Calu3 (cell line): ENCODE results near the gene LTBP2. TPM values are rescaled to one million over a fixed set of nuclear protein-coding genes. Genes with fewer than 3 reads are reported as not detected.
A peak's percentile ranks its signal among the peaks of the same experiment; 100 is the strongest.

Source experiments
- BruUV-seq: library from RNA; stranded (reverse); fragments of 400-500 nt; replicated peaks from 2 replicates; lab custom pipeline; 2021; lab: Mats Ljungman, UMichigan
- CTCF ChIA-PET: fragments of 300-600 bp; sonication (Branson Sonifier 250); formaldehyde crosslinking; loops from one replicate; lab custom pipeline; 2022; ENCODE audit warnings: antibody characterized with exemption; lab: Charles Lee
- DNase-seq: peaks from one replicate; pipeline ENCODE4 v3.0.0; 2022
- H3K27ac Mint-ChIP-seq: one replicate; pipeline ENCODE4 v1.8.0; 2022; ENCODE audit warnings: mixed read lengths; ENCODE audit not compliant: unreplicated experiment
- H3K27me3 Mint-ChIP-seq: one replicate; pipeline ENCODE4 v1.8.0; 2022; ENCODE audit warnings: mixed read lengths; ENCODE audit not compliant: unreplicated experiment
- H3K36me3 Mint-ChIP-seq: one replicate; pipeline ENCODE4 v1.8.0; 2022; ENCODE audit warnings: mild to moderate bottlenecking, moderate library complexity, mixed read lengths; ENCODE audit not compliant: insufficient read depth, unreplicated experiment
- H3K4me1 Mint-ChIP-seq: one replicate; pipeline ENCODE4 v1.8.0; 2022; ENCODE audit warnings: mild to moderate bottlenecking, low read depth, mixed read lengths; ENCODE audit not compliant: unreplicated experiment
- H3K4me3 Mint-ChIP-seq: one replicate; pipeline ENCODE4 v1.8.0; 2022; ENCODE audit warnings: mild to moderate bottlenecking, low read depth, moderate library complexity, mixed read lengths; ENCODE audit not compliant: unreplicated experiment
- H3K9me3 Mint-ChIP-seq: one replicate; pipeline ENCODE4 v1.8.0; 2022; ENCODE audit warnings: low read depth, mixed read lengths; ENCODE audit not compliant: unreplicated experiment
- intact Hi-C: fragments of 100-400 bp; cut with micrococcal nuclease; formaldehyde crosslinking; loops from one replicate; pipeline ENCODE4 v1.10.0; 2022; ENCODE audit not compliant: unreplicated experiment
- total RNA-seq: library from RNA; stranded (reverse); gene quantifications from 2 replicates; pipeline ENCODE4 v1.2.3, GENCODE V29; 2022
- TF ChIP-seq, protein P1 (sequence below): fragments of 200-600 bp; IDR thresholded peaks from one replicate; pipeline ENCODE4 v1.8.0; 2022; ENCODE audit warnings: antibody characterized with exemption; ENCODE audit not compliant: unreplicated experiment

Gene LTBP2
- total RNA-seq, 1 experiment from 2014 or later = 4.3 TPM

DNA sequence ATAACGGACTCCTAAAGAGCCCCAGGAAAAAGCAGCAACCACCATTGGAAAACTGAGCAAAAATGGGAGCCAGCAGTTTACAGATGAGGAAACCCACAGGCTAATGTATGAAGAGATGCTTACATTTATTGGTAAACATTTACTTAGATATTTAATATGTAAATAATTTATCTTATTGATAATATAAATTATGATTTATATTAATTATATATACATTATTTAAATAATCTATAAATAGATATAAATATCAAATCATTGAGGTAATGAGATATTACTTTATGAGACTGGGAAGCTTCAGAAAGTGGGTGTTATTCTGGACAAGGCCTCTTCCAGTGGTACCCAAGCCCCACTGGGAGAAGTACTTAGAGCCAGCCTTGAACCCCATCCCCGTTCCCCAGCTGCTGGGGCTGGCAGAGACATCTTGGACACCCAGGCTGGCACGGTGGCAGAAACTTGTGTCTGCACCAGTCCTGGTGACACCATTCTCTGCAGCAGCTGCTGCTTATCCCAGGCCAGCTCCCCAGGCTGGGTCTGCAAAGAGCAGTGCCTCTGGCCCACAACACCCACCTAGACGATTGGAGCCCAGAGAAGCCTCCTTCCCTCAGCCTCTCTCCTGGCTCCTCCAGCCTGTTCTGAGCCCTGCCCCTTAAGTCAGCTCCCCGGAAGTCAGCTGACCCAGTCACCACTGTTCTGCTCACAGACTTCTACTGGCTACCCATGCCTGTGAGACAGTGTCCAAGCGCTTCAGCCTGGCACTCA lies 92.5 kb downstream of the LTBP2 start:
- Mint-ChIP-seq H3K27ac (no peak overlapping the region), H3K4me1 (no peaks in the 10 kb centered on the region), H3K9me3 (no peaks in the 10 kb centered on the region), H3K36me3 (no peaks in the 10 kb centered on the region), H3K4me3 (no peak overlapping the region), H3K27me3 (no peaks in the 10 kb centered on the region)
- TF ChIP-seq, protein P1, sequence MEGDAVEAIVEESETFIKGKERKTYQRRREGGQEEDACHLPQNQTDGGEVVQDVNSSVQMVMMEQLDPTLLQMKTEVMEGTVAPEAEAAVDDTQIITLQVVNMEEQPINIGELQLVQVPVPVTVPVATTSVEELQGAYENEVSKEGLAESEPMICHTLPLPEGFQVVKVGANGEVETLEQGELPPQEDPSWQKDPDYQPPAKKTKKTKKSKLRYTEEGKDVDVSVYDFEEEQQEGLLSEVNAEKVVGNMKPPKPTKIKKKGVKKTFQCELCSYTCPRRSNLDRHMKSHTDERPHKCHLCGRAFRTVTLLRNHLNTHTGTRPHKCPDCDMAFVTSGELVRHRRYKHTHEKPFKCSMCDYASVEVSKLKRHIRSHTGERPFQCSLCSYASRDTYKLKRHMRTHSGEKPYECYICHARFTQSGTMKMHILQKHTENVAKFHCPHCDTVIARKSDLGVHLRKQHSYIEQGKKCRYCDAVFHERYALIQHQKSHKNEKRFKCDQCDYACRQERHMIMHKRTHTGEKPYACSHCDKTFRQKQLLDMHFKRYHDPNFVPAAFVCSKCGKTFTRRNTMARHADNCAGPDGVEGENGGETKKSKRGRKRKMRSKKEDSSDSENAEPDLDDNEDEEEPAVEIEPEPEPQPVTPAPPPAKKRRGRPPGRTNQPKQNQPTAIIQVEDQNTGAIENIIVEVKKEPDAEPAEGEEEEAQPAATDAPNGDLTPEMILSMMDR = no peak
- intact Hi-C loops = no loop called here
- CTCF ChIA-PET = interaction anchor here (0.5 kb wide), 1 partner anchor 18 kb away, joined by 5 read pairs; no protein-coding TSS in a partner anchor
- no TSS peak for BruUV-seq
- no peak for DNase-seq

DNA sequence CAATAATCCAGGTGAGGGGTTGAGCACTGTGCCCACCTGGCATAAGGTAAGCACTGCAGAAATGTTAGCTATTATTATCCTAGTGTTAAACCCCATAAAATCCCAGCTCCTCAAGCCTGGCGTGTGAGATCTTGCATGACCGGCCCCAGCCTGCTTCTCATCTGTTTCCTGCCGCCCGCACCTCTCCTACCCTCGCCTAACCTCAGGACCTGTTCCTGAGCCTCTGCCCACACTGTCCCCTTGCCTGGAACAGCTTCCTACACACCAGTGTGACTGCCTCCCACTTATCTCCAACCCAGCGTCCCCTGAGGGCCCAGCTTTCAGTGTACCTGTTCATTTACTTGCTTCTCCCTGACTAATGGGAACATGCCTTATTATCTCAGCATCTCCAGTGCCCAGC lies 93.8 kb downstream of the LTBP2 start:
- CTCF ChIA-PET = no interaction called here
- Mint-ChIP-seq H3K4me3 (no peak overlapping the region), H3K36me3 (no peaks in the 10 kb centered on the region), H3K9me3 (no peaks in the 10 kb centered on the region), H3K27me3 (no peaks in the 10 kb centered on the region), H3K27ac (no peak overlapping the region), H3K4me1 (no peaks in the 10 kb centered on the region)
- no TSS peak for BruUV-seq
- TF ChIP-seq, protein P1 = no peak
- intact Hi-C loops = no loop called here
- DNase-seq = no peak

DNA sequence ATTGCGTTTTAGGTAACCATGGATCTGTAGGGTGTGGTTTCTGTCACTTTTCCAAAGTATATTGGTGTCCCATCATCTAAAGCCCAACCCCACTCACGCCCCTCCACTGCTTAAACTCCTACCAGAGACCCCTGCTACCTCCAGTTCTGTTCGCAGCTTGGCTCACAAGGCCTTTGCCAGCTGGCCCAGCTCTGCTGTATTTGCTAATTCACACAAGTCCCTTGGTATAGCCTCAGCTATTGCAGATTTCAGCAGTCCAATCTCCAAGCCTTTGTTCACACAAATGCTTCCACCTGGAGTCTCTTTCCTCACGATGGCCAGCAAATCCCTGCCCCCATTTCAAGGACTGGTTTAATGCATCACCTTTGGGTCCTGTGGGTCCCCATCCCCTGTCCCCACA lies 94.3 kb downstream of the LTBP2 start:
- Mint-ChIP-seq H3K27me3 (no peaks in the 10 kb centered on the region), H3K4me3 (no peak overlapping the region), H3K36me3 (no peaks in the 10 kb centered on the region), H3K4me1 (no peaks in the 10 kb centered on the region), H3K9me3 (no peaks in the 10 kb centered on the region), H3K27ac (no peak overlapping the region)
- CTCF ChIA-PET = no interaction called here
- intact Hi-C loops = no loop called here
- DNase-seq = no peak
- TF ChIP-seq, protein P1 = no peak
- no TSS peak for BruUV-seq

DNA sequence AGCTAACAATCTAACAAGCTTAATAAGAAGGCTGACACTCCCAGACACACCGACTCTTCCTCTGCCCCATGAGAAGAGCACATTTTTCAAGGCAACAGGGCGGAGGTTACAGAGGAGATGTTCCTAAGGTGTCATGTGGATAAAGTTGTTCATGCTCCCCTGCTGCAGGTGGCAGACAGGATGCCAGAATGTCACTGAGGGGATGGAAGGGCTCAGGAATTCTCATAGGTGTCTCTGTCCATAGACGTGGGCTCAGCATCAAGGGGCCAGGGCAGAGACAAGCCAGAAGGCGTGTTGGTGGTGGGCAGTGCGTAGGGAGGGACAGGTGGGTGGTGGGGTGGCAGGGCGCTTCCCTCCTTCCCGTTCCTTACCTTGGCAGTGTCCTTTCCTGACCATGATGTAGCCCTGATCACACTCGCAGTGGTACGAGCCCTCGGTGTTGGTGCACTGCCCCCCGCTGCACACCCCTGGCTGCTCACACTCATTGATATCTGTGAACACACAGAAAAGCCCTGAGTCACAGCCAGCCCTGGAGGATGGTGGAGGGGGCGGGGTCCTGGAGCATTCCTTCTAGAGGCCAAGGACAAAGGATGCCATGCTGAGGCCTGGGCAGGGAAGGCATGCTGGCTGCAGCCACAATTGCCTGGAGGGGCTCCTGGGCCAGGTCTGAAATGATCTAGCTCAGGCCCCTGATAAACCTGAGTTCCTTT lies 95.4 kb downstream of the LTBP2 start:
- DNase-seq = peak; percentile 41
- Mint-ChIP-seq H3K36me3 (no peaks in the 10 kb centered on the region), H3K9me3 (no peaks in the 10 kb centered on the region), H3K4me3 (no peak overlapping the region), H3K4me1 (no peaks in the 10 kb centered on the region), H3K27ac (no peak overlapping the region), H3K27me3 (peaks cover 4% of the 10 kb centered on the region)
- no TSS peak for BruUV-seq
- intact Hi-C loops = no loop called here
- TF ChIP-seq, protein P1 = no peak
- CTCF ChIA-PET = interaction anchor here (0.9 kb wide), 1 partner anchor 10 kb away, joined by 3 read pairs; no protein-coding TSS in a partner anchor
